Tongue (tissue), 2 donors: ENCODE data around the gene GOLGA8M. TPM values are rescaled to one million over a fixed set of nuclear protein-coding genes. Genes with fewer than 3 reads are reported as not detected.
"Not testable (repeated sequence)": the region's sequence is repeated elsewhere in the genome, so short reads cannot be mapped to it uniquely, and the experiment has no call there.

Source experiments
- DNase-seq: peaks from one replicate; pipeline ENCODE4 v3.0.0-alpha.2; 2015
- total RNA-seq: library from RNA; depleted of rRNA; stranded (reverse); fragments of >200 nt; gene quantifications from one replicate; pipeline ENCODE4 v1.2.3, GENCODE V29; 2014

Gene GOLGA8M
- total RNA-seq: 0.10 TPM

DNA sequence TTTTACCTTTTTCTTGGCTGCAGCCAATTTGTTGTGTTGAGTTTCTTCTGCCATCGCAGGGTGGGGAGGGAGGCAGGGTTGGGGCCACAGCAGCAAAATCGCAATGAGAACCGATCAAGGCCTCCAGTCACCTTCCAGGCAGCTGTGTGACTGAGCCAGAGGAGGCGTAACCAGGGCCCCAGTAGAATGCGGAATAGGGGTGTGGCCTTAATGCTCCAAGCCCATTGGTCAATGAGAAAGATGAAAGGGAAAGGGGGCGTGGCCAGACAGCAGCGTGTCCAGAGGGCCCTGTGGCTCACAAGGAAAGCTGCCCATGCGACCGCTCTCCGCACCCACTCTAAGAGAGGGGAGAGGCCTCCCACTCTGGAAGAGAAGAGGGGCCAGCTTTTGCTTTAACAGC is at the start of gene GOLGA8M:
Gene GOLGA8M (minus strand): TSS at position 152 of the 400 bp plus-strand sequence. CDS start 98 bp downstream, at position 54.
- DNase-seq: not testable (repeated sequence)

GRCh38 chr15:28742890-28743289 is 30.7 kb upstream of the GOLGA8M start:
- DNase-seq: not testable (repeated sequence)

DNA sequence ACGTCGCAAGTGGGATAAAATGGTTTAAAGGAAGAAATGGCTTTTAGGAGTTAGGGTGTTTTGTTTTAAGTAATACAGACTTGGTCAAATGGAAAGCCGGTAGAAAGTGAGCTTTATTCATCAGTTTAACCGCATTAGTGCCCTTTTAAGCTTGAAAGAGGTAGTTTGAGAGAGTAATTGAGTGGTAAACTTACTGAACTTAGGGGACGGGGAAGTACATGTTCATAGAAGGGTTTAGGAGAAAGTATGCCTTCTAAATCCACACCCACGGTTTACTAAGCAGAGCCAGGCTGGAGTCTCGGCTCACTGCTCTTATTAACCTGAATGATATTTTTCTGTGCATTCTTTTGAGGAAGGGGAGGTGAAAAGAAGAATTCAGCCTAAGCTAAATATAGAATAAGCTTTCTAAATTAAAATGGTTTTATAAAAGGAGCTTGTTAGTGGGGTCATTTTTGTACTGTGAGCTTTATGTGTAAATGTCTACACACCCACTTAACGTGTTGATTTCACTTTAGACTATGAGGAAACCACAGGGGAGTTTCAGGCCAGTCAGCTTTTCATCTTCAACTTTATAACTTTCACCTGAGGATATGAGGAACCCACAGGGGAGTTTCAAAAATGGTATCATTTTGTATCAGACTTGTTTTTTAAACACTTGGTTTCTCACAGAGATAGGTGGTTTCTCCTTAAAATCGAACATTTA is 26.5 kb upstream of the GOLGA8M start:
- DNase-seq: not testable (repeated sequence)

DNA sequence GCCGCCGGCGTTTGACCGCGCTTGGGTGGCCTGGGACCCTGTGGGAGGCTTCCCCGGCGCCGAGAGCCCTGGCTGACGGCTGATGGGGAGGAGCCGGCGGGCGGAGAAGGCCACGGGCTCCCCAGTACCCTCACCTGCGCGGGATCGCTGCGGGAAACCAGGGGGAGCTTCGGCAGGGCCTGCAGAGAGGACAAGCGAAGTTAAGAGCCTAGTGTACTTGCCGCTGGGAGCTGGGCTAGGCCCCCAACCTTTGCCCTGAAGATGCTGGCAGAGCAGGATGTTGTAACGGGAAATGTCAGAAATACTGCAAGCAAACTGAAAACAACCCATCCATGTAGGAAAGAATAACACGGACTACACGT is 26.0 kb upstream of the GOLGA8M start:
- DNase-seq: not testable (repeated sequence)

DNA sequence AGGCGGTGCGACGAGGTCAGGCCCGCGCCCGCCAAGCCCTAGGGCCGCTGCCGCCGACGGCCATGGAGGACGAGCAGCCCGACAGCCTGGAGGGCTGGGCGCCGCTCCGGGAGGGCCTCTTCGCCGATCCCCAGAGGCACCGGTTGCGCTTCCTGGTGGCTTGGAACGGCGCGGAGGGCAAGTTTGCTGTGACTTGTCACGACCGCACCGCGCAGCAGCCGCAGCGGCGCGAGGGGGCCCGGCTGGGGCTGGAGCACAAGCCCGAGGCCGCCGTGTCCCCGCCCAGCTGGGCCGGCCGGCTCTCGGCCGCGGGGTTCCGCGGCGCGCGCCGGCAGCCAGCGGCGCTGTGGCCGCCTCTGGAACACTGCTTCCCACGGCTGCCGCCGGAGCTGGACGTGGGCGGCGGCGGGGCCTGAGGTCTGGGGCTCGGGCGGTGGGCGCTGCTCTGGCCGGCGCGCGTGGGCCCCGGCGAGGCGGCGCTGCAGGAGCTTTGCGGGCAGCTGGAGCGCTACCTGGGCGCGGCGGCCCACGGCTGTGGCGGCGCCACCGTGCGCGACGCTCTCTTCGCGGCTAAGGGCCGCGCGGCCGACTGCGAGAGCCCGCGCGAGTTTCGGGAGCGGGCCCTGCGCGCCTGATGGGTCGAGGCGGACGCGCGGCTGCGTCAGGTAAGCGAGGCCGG is 25.4 kb upstream of the GOLGA8M start:
- peak; percentile 25 for DNase-seq

DNA sequence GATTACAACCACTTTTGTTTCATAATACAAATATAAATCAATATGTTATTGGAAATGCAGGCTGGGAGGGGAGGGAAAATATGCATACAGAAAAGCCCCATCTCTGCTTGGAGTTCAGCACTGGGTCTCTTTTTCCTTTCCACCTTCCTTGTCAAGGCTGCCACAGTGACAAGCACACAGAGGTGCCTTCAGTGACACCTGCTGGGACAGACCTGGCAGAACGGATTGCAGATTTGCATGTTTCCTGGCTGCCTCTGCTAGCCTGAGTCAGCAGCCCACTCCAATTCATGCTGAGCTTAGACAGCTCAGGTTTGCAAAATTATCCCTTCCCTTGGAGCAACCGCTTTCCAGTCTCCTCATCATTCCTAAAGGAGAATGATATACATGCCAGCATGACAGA is 15.8 kb upstream of the GOLGA8M start:
- DNase-seq: not testable (repeated sequence)

DNA sequence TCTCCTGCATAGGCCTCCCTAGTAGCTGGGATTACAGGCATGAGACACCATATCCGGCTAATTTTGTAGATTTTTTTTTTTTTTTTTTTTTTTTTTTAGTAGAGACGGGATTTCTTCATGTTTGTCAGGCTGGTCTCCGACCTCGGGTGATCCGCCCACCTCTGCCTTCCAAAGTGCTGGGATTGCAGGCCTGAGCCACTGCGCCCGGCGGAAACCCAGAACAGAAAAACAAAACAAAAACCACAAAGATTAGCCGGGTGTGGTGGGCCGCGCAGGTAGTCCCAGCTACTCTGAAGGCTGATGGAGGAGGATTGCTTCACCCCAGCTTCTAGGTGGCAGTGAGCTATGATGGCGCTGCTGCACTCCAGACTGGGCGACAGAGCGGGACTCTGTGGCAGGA is 14.8 kb upstream of the GOLGA8M start:
- DNase-seq: not testable (repeated sequence)

DNA sequence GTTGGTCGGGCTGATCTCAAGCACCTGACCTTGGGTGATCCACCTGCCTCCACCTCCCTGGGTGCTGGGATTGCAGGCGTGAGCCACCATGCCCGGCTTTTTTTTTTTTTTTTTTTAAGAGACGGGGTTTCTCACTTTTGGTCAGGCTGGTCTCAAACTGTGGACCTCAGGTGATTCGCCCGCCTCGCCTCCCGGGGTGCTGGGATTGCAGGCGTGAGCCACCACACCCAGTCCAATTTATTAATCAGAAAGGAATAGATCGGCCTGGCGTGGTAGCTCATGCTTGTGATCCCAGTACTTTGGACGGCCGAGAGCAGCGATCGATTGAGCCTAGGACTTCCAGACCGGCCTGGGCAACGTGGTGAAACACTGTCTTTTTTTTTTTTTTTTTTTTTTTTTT is 13.9 kb upstream of the GOLGA8M start:
- no peak for DNase-seq

DNA sequence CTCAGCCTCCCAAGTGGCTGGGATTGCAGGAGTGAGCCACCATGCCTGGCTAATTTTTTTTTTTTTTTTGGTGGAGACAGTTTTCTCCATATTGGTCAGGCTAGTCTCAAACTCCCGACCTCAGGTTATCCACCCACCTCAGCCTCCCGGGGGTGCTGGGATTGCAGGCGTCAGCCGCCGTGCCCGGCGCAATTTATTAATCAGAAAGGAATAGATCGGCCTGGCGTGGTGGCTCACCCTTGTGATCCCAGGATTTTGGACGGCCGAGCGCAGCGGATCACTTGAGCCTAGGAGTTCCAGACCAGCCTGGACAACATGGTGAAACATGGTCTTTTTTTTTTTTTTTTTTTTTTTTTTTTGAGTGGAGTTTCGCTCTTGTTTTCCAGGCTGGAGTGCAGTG is 13.3 kb upstream of the GOLGA8M start:
- DNase-seq: no peak

DNA sequence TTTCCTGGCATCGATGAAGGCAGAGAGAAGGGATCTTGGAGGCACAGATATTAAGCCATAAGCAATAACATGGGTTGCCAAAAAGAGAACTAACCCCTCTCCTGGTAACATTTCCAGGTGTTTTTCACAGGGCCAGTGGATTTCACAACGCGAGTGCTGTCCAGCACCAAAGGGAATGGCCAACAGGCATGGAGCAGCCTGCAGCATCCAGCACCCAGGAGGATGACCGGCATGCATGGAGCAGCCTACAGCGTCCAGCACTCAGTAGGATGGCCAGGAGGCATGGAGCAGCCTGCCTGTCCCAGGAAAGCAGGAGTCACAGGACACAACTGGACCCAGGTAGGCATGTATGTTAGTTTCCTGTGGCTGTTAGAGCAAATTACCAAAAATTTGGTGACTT is 11.8 kb upstream of the GOLGA8M start:
- not testable (repeated sequence) for DNase-seq

DNA sequence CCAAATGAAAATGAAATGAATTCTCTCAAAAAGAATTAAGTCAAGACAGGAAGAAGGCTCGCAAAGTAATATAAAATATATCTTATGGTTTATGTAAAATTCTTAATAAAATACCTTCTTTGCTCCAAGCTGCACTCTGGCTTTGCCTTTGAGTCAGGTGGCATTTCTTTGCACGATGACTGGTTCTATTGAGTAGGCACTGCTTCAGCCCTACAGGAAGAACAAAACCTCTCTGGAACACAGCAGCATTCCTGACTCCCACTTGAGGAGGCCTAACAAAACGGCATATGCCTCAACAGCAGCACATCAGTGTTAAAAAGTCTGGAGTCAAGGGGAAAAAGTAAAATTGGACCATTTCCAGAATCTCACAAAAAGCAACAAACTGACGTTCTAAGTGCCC is 7.4 kb upstream of the GOLGA8M start:
- DNase-seq: not testable (repeated sequence)

- DNase-seq: not testable (repeated sequence)
Measured at GRCh38 chr15:28718576-28718975, 6.4 kb upstream of the GOLGA8M start.

GRCh38 chr15:28714176-28714575 is 2.0 kb upstream of the GOLGA8M start:
- DNase-seq: not testable (repeated sequence)

DNA sequence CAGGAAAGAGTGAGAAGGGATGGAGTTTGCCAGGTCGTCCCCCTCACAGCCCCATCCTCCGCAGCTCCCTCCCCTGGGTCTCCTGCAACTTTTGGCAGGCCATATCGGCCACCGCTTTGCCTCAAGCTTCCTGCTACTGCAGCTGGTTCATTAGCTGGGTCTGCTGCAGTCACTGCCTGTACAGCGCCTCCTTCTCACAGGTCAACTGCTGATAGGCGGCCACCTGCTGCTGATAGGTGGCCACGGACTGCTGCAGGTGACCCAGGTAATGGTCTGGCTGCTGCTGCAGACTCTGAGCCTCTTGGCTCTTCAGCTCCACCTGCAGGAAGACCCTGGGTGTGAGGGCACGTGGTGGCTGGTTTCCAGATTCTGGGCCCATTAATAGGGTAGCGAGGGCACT is 8.3 kb downstream of the GOLGA8M start:
- DNase-seq: not testable (repeated sequence)

- not testable (repeated sequence) for DNase-seq
Measured at GRCh38 chr15:28702427-28702826, 9.8 kb downstream of the GOLGA8M start.

DNA sequence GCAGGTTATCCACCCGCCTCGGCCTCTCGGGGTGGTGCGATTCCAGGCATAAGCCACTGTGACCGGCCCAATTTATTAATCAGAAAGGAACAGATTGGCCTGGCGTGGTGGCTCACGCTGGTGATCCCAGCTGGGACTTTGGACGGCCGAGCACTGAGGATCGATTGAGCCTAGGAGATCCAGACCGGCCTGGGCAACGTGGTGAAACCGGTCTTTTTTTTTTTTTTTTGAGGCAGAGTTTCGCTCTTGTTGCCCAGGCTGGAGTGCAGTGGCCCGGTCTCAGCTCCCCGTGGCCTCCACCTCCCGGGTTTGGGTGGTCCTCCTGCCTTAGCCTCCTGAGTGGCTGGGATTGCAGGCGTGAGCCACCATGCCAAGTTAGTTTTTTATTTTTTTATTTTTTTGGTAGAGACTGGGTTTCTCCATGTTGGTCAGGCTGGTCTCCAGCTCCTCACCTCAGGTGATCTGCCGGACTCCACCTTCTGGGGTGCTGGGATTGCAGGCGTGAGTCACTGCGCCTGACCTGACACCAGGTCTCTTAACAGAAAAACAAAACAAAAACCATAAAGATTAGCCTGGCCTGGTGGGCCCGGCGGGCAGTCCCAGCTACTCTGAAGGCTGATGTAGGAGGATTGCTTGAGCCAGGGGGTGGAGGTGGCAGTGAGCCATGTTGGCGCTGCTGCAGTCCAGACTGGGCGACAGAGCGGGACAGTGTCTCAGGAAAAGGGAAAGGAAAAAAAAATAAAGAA is 18.0 kb downstream of the GOLGA8M start:
- DNase-seq: not testable (repeated sequence)

GRCh38 chr15:28693021-28693420 is 19.2 kb downstream of the GOLGA8M start:
- not testable (repeated sequence) for DNase-seq

DNA sequence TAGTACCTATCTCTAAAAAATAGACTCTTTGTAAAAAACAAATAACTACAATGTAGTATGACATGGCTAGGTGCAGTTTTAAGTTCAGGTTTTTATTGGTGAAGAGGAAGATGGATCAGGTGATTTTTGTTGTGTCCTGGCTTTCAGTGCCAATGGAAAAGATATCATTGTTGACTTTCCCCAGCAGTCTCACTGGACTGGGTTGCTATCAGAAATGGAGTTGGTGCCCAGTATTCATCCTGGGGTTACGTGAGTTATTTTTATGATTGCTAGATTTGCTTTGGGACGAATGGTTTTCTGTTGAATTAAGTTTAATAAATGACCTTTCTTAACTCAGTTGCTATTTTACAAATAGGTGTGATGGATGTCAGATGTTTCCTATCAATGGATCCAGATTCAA is 38.7 kb downstream of the GOLGA8M start:
- DNase-seq: not testable (repeated sequence)

DNA sequence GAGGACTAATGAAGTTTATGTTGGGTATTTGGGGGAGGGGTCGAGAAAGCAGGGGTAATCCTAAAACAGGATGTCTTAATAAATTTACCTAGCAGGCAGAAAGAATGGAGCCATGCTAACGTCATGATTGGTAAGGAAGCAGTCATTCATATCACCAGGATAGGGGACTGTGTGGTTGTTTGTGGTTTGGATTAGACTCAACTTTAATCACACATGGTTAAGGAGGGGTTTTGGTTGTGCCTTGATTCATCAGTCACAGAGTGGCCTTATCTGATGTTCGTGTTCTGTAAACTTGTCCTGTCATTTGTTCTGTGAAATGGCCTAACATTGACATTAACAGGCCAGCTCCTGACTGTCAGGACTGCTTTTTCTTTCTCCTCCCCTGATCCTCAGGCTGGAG is 40.1 kb downstream of the GOLGA8M start:
- not testable (repeated sequence) for DNase-seq

DNA sequence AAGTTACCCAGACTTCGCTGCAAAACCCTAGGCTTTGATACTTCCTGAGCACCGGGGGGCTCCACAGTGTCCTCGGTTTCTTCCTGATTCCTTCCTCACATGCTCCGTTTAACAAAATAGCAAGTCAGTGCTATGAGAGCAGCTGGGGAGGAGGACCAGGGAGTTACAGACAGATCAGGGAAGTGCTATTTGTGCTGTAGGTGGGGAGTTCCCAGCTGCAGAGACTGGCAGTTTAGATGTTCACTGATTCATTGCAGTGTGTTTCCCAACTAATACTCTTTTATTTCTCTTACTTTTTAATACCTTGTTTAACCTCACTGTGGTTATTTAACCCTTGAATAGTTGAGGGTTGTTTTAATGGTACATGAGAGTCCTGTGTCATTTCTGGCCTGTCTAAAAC is 45.8 kb downstream of the GOLGA8M start:
- DNase-seq: not testable (repeated sequence)

DNA sequence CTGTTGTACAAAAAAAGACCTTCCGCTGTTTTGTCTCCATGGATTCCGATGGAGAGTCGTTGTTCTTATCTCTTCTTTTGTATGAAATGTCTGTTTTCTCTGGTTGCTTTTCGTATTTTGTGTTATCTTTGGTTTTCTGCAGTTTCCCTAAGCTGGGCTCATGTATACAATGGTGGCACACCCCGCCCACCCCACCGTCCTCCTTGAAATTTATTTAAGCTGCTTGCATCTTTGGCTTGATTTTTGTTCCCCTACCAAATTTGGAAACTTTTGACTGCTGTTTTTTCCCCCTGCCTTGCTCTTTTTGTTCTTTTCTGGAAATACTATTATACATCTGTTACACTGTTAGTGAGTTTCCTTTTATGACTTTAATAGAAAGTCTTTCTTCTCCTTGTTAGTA is 47.6 kb downstream of the GOLGA8M start:
- DNase-seq: not testable (repeated sequence)

DNA sequence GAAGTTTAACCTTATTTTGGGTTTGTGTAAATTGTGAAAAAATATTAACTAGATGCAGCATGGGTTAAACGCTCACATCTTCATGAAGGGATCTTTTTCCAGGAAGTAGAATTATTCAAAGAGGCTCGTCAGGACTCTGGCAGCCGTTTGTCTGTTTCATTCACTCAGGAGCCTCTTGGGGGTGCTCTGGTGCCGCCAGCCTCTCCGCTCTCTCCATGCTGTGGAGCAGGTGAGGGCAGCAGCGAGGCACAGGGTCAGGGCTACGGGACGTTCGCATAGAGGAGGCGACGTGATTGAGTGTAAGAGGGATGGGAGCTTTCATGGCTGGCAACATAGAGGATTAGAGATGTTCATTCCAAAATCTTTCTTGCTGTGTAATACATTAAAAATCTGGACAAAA is 48.5 kb downstream of the GOLGA8M start:
- not testable (repeated sequence) for DNase-seq

GRCh38 chr15:28660750-28661149 is 51.5 kb downstream of the GOLGA8M start:
- not testable (repeated sequence) for DNase-seq
